ENCODE data around the gene TRABD2B.

The TRABD2B gene

DNA sequence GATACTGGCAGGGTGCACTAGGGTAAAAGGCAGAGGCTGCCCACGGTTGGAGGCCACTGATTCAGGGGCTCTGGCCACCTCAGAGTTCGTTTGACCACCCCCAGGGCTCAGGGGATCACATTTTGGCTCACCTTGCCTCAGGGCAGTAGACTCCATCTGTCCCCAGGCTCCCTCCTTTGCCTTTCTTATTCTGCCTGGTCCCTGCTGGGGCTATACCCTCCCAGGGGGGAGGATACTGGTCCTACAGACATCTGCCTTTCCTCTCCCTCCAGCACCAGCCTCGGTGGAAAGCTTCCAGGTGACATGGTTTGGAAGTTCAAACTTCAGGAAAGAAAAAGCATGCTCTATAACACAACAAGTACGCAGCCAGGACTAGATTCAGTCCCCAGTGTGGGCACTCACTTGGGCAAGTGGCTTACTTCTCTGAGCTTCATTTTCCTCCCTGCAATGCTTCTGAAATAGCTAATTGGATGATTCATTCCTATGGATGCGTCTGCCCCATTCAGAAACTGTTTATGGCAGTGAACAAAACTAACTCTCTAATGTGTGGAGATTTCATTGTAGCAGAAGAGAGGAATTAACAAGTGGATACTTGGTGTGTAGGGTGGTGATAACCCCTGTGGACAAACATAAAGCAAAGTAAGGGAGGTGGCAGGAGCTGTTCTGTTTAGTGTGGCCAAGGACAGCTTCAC, 154.8 kb downstream of the TRABD2B start:
- peaks cover 0 to 23% (median 15%) of the 10 kb centered on the region in 10 experiments; a peak in 14 of 20 replicates for H3K4me1 ChIP-seq
- H3K9me3 ChIP-seq (replicated peaks in 1 of 11): peaks cover 0 to 1% (median 0%) of the 10 kb centered on the region in 11 experiments; a peak in 3 of 22 replicates
- H3K4me2 ChIP-seq: peak overlapping the region in 8 of 11 experiments; percentile 35 to 71 (median 64); a peak in 13 of 22 replicates
- TF ChIP-seq Cebpa-rat (IDR thresholded peaks at IDR 0.05): no peak
- no peaks in the 10 kb centered on the region for H3K27me3 ChIP-seq
- no peak overlapping the region for H3K9ac ChIP-seq
- no peak overlapping the region for H3K4me3 ChIP-seq
- no peaks in the 10 kb centered on the region for H3K36me3 ChIP-seq
- H3K27ac ChIP-seq: no peak overlapping the region
- no peaks in the 10 kb centered on the region for H4K20me1 ChIP-seq

DNA sequence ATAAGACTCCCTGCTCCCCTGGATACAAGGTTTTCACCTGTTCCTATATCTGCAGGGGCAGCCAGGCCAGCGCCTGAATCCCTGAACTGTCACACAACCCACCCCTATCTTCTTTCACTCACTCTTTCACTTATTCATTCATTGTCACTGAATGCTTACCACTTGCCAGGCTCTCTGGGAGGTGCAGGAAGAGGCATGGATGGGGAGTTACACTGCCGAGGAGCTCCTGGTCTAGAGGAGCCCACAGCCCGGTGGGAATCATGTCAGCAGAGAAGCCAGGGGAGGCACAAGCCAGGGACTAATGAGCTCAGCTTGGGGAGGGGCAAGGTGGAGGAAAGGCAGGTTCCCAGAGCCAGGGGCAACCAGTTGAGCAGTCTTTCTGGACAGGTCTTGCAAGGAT, 155.8 kb downstream of the TRABD2B start:
- peak overlapping the region in 9 of 11 experiments; percentile 8 to 71 (median 64); a peak in 16 of 22 replicates for H3K4me2 ChIP-seq
- no peak overlapping the region for H3K4me3 ChIP-seq
- H3K9me3 ChIP-seq (replicated peaks in 1 of 11): peaks cover 2 to 12% (median 8%) of the 10 kb centered on the region in 11 experiments
- H3K27me3 ChIP-seq: no peaks in the 10 kb centered on the region
- H3K4me1 ChIP-seq: peaks cover 0 to 23% (median 15%) of the 10 kb centered on the region in 10 experiments; a peak in 14 of 20 replicates
- no peak overlapping the region for H3K9ac ChIP-seq
- no peaks in the 10 kb centered on the region for H4K20me1 ChIP-seq
- H3K36me3 ChIP-seq: no peaks in the 10 kb centered on the region
- TF ChIP-seq Cebpa-rat (IDR thresholded peaks at IDR 0.05): no peak
- H3K27ac ChIP-seq: no peak overlapping the region

DNA sequence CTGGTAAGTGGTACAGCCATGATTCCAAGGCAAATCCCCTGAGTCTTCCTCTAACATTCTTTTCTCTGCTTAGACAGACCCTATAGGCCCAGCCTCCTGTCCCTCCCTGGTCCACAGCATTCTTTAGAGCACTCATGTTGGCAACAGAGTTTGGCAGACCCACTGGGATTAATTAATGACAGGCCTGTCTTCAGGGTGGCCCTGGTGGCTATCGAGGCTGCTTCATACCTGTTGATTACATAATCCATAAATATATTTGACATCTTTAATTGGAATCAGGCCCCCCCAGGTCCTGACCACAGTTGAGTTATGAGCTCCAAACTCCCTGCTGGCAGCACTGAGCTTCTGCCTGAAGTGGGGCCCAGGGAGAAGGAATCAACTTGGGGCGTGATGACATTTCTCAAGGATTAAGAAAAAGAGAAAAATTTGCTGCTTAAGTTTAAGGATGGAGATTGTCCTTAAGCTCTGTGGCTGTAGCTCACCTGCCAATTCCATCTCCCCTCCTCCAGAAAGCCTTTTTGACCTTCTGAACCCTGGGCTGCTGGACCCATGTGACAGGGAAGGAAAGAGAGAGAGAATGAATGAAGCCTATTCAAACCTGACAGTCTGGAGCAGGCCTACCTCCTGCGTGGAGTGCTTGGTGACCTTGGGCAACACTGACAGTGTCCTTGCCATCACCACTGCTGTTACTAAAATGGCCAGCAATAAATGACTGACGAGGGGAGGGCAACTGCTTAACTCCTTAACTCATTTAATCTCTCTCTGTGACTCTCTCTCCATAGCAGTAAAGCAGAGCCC, 156.6 kb downstream of the TRABD2B start:
- Histone ChIP-seq H3K36me3 (no peaks in the 10 kb centered on the region), H3K4me1 (peaks cover 0 to 23% (median 15%) of the 10 kb centered on the region in 10 experiments; a peak in 14 of 20 replicates)
- no peak for TF ChIP-seq Cebpa-rat (IDR thresholded peaks at IDR 0.05)

DNA sequence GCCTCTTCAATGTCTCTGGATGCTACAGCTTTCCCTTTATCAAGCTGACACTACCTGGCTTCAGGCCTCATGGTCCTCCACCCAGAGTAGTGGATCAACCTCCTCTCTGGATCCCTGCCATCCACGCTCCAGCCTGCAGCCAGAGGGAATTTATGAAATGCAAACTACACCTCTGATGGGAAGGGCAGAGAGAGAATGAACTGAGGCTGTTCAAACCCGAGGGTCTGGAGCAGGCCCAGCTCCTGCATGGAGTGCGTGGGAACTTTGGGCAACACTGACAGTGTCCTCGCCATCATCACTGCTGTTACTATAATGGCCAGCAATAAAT, 157.8 kb downstream of the TRABD2B start:
- Histone ChIP-seq H3K4me2 (no peak overlapping the region), H3K4me1 (peaks cover 0 to 23% (median 15%) of the 10 kb centered on the region in 10 experiments; a peak in 14 of 20 replicates), H3K27me3 (no peaks in the 10 kb centered on the region), H3K9ac (no peak overlapping the region), H3K9me3 (replicated peaks in 1 of 11) (peaks cover 22 to 30% (median 27%) of the 10 kb centered on the region in 11 experiments), H3K4me3 (no peak overlapping the region), H3K27ac (no peak overlapping the region), H3K36me3 (no peaks in the 10 kb centered on the region), H4K20me1 (no peaks in the 10 kb centered on the region)
- TF ChIP-seq Cebpa-rat (IDR thresholded peaks at IDR 0.05): no peak

More for the DNA sequence above, 156.6 kb downstream of the TRABD2B start:
- Histone ChIP-seq H4K20me1 (no peaks in the 10 kb centered on the region), H3K27me3 (no peaks in the 10 kb centered on the region), H3K4me3 (no peak overlapping the region), H3K9me3 (replicated peaks in 1 of 11) (peaks cover 10 to 19% (median 16%) of the 10 kb centered on the region in 11 experiments), H3K4me2 (peak overlapping the region in 7 of 11 experiments; percentile 51 to 71 (median 65); a peak in 8 of 22 replicates), H3K27ac (no peak overlapping the region), H3K9ac (no peak overlapping the region)

DNA sequence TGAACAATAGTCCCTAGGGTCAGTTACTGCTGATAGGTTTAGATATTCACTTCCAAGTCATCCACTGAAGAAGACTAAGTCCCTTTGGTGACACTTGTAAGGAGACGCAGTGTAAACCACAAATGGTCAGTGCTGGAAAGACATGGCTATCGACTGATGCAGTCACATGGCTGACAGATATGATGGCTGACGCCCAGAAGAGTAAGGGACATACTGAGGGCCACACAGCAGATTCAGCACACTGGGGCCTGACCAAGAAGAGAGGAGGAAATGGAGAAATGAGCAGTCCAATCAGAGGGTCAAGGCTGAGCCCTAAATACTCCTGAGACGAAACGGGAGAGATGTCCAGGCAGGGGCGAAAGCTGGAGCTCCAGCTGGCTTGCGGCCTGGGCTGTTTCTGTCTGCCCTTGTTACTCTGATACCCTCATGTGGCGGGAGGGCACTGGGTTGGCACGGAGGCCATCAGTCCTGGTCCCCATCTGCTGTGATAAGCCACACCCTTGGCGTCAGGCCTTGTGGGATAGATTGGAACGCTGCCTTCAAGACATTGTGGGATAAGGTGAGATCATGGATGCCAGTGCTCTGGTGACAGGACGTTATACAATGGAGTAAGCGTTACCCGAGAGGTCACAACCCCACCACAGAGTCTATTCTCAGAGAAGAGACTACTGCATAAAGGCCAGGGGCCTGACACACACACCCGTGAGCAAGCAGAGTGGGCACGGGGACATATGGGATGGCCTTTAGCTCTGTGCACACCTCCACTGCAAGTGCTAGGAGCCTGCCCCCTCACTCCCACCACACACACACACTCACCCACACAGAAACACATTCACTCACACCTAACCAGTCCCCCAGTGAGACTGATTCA, 158.4 kb downstream of the TRABD2B start:
- Histone ChIP-seq H3K36me3 (no peaks in the 10 kb centered on the region), H3K27ac (no peak overlapping the region), H3K9ac (no peak overlapping the region), H3K4me1 (peaks cover 0 to 23% (median 15%) of the 10 kb centered on the region in 10 experiments; a peak in 14 of 20 replicates), H3K9me3 (replicated peaks in 1 of 11) (peaks cover 28 to 36% (median 33%) of the 10 kb centered on the region in 11 experiments), H3K4me3 (no peak overlapping the region), H3K4me2 (no peak overlapping the region), H4K20me1 (no peaks in the 10 kb centered on the region), H3K27me3 (no peaks in the 10 kb centered on the region)
- no peak for TF ChIP-seq Cebpa-rat (IDR thresholded peaks at IDR 0.05)

DNA sequence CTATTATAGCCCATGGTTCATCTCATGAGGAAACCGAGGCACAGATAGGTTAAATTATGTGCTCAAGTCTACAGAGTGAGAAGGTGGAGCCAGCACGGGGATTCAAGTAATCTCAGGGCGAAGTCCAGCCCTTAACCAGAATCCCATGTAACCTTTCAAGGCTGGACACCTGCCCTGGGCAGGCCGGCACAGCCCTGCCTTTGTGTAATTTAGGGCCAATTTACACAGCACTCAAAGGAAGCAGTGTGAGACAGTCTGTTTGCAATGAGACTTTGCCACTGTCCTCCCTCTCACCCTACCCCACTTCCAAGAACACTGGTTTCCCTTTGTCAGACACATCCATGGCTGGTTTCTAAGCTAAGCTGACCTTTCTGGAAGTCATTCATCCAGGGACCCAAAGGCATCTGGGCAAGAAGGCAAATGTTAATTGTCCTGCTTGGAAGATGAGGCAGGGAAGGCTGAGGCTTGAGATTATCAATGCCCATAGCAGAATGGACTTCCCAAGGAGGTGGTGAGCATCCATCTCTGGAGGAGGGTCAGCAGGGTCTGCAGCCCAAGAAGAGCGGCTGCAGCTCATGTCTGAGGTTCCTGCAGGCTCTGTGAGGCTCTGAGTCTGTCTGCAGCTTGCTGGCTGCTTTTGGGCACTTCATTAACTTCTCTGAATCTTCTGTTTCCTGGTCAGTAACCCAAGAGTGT, 159.2 kb downstream of the TRABD2B start:
- Histone ChIP-seq H3K36me3 (no peaks in the 10 kb centered on the region), H3K9me3 (replicated peaks in 1 of 11) (peaks cover 32 to 37% (median 34%) of the 10 kb centered on the region in 11 experiments), H3K27me3 (no peaks in the 10 kb centered on the region), H3K4me3 (no peak overlapping the region), H4K20me1 (no peaks in the 10 kb centered on the region), H3K27ac (no peak overlapping the region), H3K9ac (no peak overlapping the region), H3K4me2 (no peak overlapping the region), H3K4me1 (peaks cover 0 to 17% (median 14%) of the 10 kb centered on the region in 10 experiments; a peak in 14 of 20 replicates)
- no peak for TF ChIP-seq Cebpa-rat (IDR thresholded peaks at IDR 0.05)

DNA sequence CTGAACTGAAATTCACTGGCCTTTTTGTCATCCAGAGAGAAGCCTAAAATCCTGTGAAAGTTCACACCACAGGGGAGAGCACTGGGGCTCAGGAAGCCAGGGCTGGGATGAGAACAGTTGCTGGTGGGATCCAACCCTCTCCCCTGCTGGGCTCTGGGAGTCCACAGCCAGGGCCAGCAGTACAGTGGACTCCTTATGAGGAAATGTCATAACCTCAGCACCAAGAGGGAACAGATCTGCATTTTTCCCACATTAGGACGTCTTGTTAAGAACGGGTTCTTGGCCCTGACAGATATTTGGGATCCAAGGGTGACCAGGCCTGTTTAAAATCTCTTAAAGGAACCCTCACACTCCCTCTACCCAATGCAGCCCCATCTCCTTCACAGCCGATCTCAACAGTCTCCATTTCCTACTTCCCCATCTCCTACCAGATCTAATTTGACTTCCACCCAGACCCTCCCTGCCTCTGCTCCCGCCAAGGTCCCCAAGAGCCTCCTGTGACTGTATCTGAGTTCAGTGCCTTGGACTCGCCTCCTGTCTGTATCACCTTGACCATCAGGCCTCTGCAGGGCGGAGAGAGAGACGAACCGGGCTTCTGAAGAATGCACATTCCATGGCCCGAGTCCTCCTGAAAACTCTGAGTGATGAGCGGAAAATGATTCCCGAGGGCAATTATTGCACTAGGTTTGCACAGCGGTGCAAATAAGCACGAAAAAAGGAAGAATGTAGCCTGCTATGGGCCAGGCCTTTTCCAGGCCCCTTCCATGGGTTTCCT, 159.9 kb downstream of the TRABD2B start:
- no peak for TF ChIP-seq Cebpa-rat (IDR thresholded peaks at IDR 0.05)

DNA sequence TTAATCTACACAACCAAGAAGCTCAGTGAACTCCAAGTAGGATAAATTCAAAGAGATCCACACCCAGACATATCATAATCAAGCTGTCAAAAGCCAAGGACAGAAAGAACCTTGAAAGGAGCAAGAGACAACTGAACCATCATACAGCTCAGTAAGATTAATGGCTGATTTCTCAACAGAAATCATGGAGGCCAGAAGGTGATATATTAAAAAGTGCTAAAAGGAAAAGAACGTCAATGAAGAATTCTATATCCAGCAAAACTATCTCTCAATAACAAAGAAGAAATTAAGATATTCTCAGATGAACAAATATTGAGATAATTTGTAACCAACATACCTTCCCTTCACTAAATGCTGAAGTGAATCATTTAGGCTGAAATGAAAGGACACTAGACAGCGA, 161.8 kb downstream of the TRABD2B start:
- Histone ChIP-seq H3K4me3 (no peak overlapping the region), H3K4me2 (no peak overlapping the region), H3K4me1 (no peaks in the 10 kb centered on the region), H3K9ac (no peak overlapping the region), H3K27ac (no peak overlapping the region), H3K9me3 (replicated peaks in 1 of 11) (peaks cover 32 to 37% (median 34%) of the 10 kb centered on the region in 11 experiments), H3K36me3 (no peaks in the 10 kb centered on the region), H4K20me1 (no peaks in the 10 kb centered on the region), H3K27me3 (no peaks in the 10 kb centered on the region)
- no peak for TF ChIP-seq Cebpa-rat (IDR thresholded peaks at IDR 0.05)

More for the DNA sequence above, 159.9 kb downstream of the TRABD2B start:
- peaks cover 32 to 37% (median 34%) of the 10 kb centered on the region in 11 experiments for H3K9me3 ChIP-seq (replicated peaks in 1 of 11)
- H3K4me2 ChIP-seq: no peak overlapping the region
- H3K36me3 ChIP-seq: no peaks in the 10 kb centered on the region
- H3K27me3 ChIP-seq: no peaks in the 10 kb centered on the region
- H3K4me1 ChIP-seq: peaks cover 0 to 16% (median 13%) of the 10 kb centered on the region in 10 experiments; a peak in 14 of 20 replicates
- H3K4me3 ChIP-seq: no peak overlapping the region
- H3K27ac ChIP-seq: no peak overlapping the region
- no peaks in the 10 kb centered on the region for H4K20me1 ChIP-seq
- no peak overlapping the region for H3K9ac ChIP-seq
